Activated CD4-positive, alpha-beta T cell treated with anti-CD3 and anti-CD28 coated beads, Interleukin-2, Interleukin-4, amounts not matched to agents 100 ng/mL and 50 ng/mL, durations not matched to agents 16 hours and 8 hours (primary cell): ENCODE results near the gene IQCH.
"Not testable (repeated sequence)": the region's sequence is repeated elsewhere in the genome, so short reads cannot be mapped to it uniquely, and the experiment has no call there.

ENCODE experiments used
- DNase-seq: peaks from one replicate; pipeline ENCODE4 v3.0.0-alpha.2; 2020; ENCODE audit warnings: low spot score

The IQCH gene

GRCh38 chr15:67453703-67454102 is 199.1 kb downstream of the IQCH start:
- DNase-seq, result not testable (repeated sequence)

GRCh38 chr15:67456677-67457529 is 202.3 kb downstream of the IQCH start:
- peak; percentile 77 for DNase-seq

- DNase-seq, result no peak
Observed at GRCh38 chr15:67458331-67459029, 203.9 kb downstream of the IQCH start.

GRCh38 chr15:67460521-67460920 is 205.9 kb downstream of the IQCH start:
- DNase-seq, result no peak

DNA sequence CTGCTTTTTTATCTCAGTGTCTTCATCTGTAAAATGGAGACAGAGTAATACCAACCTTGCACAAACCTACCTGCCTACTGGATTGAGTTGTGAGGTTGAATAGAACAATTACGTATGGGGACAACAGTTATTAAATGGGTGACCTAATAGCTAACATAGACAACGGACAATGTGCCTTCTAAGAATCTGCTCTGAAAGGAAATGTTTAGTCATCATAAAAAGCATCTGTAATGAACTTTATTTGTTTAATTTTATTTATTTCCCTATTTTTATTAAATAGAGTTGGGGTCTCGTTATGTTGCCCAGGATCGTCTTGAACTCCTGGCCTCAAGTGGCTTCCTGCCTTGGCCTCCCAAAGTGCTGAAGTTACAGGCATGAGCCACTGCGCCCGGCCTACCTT is 207.1 kb downstream of the IQCH start:
- DNase-seq, result no peak

- DNase-seq, result no peak
Observed at GRCh38 chr15:67462875-67463274, 208.3 kb downstream of the IQCH start.

- DNase-seq, result no peak
Observed at GRCh38 chr15:67463488-67463887, 208.9 kb downstream of the IQCH start.

- no peak for DNase-seq
Observed at GRCh38 chr15:67465196-67465952, 210.8 kb downstream of the IQCH start.

DNA sequence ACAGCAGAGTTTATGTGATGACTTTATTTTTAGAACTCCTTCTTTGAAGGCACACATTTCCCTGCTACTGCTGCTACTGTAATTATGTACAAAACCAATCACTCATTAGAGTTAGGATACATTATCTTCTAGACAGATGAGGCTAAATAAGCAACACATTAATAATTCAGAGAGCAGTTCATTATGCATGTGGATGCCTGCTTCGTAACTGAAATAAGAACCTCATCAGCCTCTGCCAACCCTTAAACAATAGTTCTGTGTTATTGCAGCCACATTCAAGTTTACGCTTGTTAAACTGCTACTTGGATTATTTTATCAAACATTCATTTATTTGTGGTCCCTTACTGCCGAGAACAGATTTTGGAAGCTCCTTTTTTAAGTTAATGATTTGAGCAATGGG is 213.8 kb downstream of the IQCH start:
- no peak for DNase-seq

DNA sequence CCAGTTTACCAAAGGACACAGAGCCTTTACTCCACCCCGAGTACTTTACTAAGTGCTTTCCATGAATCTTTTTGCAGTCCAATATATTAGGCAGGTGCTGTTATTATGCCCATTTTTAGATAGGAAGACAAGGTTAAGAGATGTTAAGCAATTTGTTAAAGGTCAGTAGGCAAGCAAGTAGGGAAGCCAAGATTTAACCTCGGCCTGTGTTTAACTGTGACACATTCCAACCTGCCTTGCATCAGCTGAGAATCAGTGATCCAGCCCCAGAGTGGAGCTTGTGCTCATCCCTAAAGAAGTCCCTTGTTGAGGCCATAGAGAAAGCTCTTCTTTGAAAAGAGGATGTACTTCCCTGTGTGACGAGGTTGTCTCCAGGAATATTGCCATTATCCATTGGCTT is 215.1 kb downstream of the IQCH start:
- no peak for DNase-seq

DNA sequence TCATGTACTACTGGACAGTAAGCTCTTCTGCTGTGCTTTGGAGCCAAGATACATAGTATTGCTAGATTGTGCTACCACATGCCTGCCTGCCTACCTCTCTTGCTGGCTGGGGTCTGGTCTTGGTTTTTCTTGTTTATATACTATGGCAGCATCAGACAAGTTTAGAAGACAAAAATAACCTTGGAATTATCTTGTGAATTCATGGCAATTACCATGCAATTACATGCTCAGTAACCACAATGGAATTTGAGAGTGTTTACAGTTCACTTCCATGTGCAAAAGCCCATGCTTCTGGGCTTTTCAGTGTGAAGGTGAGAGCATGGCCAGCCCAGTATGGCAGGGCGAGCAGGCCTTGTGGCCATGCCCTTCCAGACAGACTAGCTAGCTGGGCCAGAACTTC is 218.4 kb downstream of the IQCH start:
- DNase-seq, result no peak

- no peak for DNase-seq
Observed at GRCh38 chr15:67474405-67475110, 220.0 kb downstream of the IQCH start.

- DNase-seq, result no peak
Observed at GRCh38 chr15:67479781-67480505, 225.4 kb downstream of the IQCH start.

GRCh38 chr15:67480741-67481140 is 226.2 kb downstream of the IQCH start:
- no peak for DNase-seq

DNA sequence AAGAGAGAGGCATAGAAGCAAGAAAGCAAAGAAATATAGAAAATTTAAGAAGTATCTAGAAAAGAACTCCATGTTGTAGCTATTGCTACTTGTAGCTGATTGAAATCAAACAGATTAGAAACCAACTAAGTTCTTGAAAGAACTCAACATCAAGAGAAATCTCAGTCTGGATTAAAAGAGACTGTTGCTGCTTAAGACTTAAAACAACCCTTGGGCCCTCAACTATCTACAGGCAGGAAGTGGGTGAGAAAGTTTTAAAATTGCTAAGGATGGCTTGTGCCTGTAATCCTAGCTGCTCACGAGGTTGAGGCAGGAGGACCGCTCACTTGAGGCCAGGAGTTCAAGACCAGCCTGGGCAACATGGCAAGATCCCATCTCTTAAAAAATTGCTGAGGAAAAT is 227.1 kb downstream of the IQCH start:
- no peak for DNase-seq

DNA sequence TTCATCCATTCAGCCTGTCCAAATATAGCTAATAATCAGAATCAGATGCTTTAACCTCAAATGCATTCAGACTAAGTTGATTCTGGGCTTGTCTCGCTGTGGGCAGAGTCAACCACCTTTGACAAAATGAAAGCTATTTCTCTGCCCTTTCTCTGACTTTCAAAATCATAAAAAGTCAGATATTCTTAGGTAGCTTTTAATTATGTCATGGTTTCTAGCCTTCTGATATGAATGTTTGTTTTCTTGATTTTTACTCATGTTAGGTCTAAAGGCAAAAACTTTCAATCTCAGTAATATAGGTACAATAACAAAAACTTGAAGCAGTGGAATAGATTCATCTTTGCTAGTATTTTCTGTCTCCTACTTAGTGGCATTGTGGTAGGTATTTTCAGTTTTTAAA is 241.0 kb downstream of the IQCH start:
- DNase-seq, result no peak

DNA sequence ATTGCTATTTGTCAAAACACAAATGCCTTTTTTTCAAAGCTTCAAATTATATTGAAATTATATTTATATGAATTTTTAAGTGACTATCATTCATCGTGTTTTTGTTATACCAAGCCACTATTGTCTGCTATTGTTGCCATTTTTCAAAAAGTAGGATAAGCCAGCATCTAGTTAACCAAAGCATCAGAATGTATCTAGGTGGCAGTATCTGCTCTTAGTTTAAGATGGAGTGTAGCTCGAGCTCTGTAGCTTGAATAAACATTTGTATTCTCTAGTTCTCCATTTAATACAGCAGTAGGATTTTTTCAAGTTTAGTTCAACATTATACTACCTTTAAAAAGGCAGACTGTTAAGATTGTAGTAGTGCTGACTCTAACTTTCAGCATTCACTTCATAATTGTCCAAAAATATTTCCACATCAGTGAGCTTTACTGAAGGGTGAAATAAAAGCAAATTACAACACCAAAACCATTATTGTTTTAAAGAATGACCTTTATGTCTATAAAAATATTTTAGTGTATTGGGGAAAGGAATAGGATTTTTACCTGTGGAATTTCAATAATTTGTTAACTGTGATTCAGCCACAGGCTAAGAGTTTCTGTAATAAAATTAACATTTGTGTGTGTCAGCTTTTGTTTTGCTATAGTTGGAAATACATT is 246.7 kb downstream of the IQCH start:
- DNase-seq, result no peak

GRCh38 chr15:67501836-67502461 is 247.4 kb downstream of the IQCH start:
- DNase-seq, result no peak

DNA sequence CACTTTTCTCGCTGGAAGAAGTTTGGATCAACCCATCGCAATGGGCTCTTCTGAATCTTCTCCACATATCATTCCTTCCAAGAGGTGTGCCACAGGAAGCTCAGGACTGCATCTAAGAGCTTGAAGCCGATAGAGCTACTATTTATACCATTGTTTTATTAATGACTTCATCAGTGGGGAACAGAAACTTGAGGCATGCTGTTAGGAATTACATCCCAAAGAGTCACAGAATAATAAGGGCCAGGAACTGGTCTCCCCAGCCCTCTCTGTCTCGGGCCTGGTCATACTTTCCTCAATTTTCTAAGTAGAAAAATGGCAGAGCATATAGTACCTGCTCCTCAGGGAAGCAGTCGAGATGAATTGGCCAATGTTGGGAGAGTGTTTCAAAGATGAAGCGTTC is 249.5 kb downstream of the IQCH start:
- no peak for DNase-seq

DNA sequence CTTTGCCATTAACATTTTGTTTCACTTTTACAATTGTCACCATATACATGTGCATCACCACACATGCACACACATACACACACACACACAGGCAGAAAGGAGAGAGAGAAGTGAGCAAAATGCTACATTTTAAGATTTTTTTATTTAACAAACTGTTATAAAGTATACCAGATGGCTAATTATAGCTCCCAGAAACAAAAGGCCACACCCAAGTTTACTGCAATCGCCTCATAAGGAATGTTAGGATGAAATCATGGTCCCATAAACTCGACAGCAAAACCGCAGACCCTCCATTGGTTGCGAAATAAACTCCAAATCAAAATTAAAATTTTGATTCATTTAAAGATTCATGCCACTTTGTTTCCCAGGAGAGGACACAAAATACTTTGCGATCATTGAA is 250.2 kb downstream of the IQCH start:
- DNase-seq, result no peak
